Thyroid gland (tissue), 4 donors: Measurements from ENCODE around the gene COL9A3.

Experiments used
- POLR2A ChIP-seq, 2 donors: fragments of 450-650 bp; IDR thresholded peaks; one replicate each; pipeline ENCODE4 v1.6.1; 2017; ENCODE audit warnings: antibody characterized with exemption in 2 of 2, mild to moderate bottlenecking in 2 of 2, moderate library complexity in 1 of 2
- TF ChIP-seq, protein P1 (sequence below), 6 experiments: fragments of 200-600 bp in 3 of 6; fragments of 450-650 bp in 3 of 6; sonication (generic) in 3 of 6; IDR thresholded peaks; one replicate each; pipeline ENCODE4 v1.5.1; 2016 to 2019; ENCODE audit warnings: antibody characterized with exemption in 6 of 6, mild to moderate bottlenecking in 2 of 6, inconsistent platforms in 1 of 6, moderate library complexity in 1 of 6

DNA sequence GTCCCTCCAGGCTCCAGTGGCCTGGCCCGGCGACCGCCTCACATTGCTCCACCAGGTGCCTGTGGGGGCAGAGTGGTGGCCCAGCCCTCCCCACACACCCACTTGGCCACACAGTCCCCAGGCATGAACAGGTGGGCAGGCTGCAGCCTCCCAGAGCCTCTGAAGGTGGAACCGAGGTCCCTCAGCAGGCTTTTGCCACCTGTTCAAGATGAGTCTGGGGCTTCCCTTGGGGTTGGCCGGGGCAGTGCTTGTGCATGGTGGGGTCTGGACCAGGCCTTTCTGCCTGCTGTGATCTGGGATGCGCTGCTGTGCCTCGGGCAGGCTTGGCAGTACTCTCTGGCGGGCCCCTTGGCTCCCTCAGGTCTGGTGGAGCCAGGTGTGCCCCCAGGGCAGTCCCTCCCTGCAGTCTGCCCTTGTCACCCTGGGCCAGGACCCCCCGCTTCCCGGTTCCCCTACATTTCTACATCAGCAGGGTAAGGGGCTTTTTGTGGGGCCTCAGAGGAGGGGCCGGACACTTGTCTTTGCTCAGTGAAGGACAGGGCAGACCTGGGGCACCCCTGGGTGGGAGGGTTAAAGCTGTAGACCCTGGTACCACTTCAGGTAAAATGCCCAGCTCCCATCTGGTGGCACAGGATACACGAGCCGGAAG is 2.7 kb upstream of the COL9A3 start:
- TF ChIP-seq POLR2A (IDR thresholded peaks at IDR 0.05) = no peak
- TF ChIP-seq, protein P1, sequence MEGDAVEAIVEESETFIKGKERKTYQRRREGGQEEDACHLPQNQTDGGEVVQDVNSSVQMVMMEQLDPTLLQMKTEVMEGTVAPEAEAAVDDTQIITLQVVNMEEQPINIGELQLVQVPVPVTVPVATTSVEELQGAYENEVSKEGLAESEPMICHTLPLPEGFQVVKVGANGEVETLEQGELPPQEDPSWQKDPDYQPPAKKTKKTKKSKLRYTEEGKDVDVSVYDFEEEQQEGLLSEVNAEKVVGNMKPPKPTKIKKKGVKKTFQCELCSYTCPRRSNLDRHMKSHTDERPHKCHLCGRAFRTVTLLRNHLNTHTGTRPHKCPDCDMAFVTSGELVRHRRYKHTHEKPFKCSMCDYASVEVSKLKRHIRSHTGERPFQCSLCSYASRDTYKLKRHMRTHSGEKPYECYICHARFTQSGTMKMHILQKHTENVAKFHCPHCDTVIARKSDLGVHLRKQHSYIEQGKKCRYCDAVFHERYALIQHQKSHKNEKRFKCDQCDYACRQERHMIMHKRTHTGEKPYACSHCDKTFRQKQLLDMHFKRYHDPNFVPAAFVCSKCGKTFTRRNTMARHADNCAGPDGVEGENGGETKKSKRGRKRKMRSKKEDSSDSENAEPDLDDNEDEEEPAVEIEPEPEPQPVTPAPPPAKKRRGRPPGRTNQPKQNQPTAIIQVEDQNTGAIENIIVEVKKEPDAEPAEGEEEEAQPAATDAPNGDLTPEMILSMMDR (IDR thresholded peaks at IDR 0.05) = no peak
